ENCODE measurements around the gene RPH3AL. TPM values are rescaled to one million over a fixed set of nuclear protein-coding genes. Genes with fewer than 3 reads are reported as not detected.
"Not testable (repeated sequence)": the region's sequence is repeated elsewhere in the genome, so short reads cannot be mapped to it uniquely, and the experiment has no call there.

The RPH3AL gene
- total RNA-seq, 1 donor from 2014 or later = 3.5 TPM

DNA sequence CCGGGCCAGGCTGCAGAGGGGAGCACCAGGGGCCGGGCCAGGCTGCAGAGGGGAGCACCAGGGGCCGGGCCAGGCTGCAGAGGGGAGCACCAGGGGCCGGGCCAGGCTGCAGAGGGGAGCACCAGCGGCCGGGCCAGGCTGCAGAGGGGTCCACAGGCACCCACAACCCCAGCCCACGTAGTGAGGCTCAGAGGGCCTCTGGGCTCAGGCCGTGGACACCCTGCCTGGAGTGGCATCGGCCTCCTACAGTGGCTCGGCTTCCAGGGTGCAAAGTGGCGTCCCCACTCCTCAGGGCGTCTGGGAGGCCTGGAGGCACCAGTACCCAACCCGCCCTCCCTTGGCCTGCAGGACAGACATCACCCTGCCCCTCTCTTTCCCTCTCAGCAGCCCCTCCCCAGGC, 180.7 kb downstream of the RPH3AL start:
- DNase-seq (ENCODE audit: low spot score) = no peak
- intact Hi-C loops (cut with micrococcal nuclease) = no loop called here
- H3K4me3 Mint-ChIP-seq (ENCODE audit: low read depth) = no peak overlapping the region
- H3K27me3 Mint-ChIP-seq (ENCODE audit: low read depth) = no peaks in the 10 kb centered on the region
- H3K36me3 Mint-ChIP-seq (ENCODE audit: low read depth) = no peaks in the 10 kb centered on the region
- H3K9me3 Mint-ChIP-seq = no peaks in the 10 kb centered on the region
- H3K27ac Mint-ChIP-seq = no peak overlapping the region
- H3K4me1 Mint-ChIP-seq (ENCODE audit: low read depth) = peaks cover 9% of the 10 kb centered on the region

DNA sequence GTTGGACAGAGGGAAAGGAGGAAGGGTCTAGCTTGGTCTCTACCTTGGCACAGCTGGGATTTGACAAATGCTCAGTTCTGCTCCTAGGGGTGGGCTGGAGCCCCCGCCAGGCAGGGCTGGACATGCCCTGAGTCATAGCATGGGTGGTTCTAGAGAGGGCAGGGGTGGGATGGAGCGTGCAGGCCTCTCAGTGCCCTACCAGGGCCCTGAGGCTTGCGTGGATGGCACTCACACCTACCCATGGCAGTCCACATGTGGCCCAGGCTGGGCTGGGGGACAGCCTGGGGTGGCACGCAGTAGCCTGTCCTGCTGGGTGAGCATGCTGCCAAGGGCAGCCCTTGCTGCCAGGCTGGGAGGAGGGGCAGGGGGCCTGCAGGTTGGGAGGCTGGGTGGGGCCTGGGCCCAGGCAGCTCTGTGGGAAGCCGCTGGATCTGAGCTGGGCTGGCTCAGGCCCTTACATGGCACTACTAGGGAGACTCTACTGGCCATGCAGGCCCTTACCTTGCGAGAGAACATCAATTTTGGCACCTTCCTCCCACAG, 182.4 kb downstream of the RPH3AL start:
- Mint-ChIP-seq H3K36me3 (ENCODE audit: low read depth) (no peaks in the 10 kb centered on the region), H3K4me1 (ENCODE audit: low read depth) (peaks cover 9% of the 10 kb centered on the region), H3K27me3 (ENCODE audit: low read depth) (no peaks in the 10 kb centered on the region), H3K4me3 (ENCODE audit: low read depth) (no peak overlapping the region), H3K9me3 (no peaks in the 10 kb centered on the region), H3K27ac (no peak overlapping the region)
- intact Hi-C loops (cut with micrococcal nuclease) = no loop called here
- DNase-seq (ENCODE audit: low spot score) = no peak

GRCh38 chr17:168614-169013, 184.0 kb downstream of the RPH3AL start:
- H3K4me1 Mint-ChIP-seq (ENCODE audit: low read depth); H3K36me3 Mint-ChIP-seq (ENCODE audit: low read depth); H3K9me3 Mint-ChIP-seq; DNase-seq (ENCODE audit: low spot score); intact Hi-C loops (cut with micrococcal nuclease); H3K27me3 Mint-ChIP-seq (ENCODE audit: low read depth); H3K27ac Mint-ChIP-seq; H3K4me3 Mint-ChIP-seq (ENCODE audit: low read depth): not testable (repeated sequence)

GRCh38 chr17:165939-166338, 186.7 kb downstream of the RPH3AL start:
- H3K36me3 Mint-ChIP-seq (ENCODE audit: low read depth) = no peaks in the 10 kb centered on the region

DNA sequence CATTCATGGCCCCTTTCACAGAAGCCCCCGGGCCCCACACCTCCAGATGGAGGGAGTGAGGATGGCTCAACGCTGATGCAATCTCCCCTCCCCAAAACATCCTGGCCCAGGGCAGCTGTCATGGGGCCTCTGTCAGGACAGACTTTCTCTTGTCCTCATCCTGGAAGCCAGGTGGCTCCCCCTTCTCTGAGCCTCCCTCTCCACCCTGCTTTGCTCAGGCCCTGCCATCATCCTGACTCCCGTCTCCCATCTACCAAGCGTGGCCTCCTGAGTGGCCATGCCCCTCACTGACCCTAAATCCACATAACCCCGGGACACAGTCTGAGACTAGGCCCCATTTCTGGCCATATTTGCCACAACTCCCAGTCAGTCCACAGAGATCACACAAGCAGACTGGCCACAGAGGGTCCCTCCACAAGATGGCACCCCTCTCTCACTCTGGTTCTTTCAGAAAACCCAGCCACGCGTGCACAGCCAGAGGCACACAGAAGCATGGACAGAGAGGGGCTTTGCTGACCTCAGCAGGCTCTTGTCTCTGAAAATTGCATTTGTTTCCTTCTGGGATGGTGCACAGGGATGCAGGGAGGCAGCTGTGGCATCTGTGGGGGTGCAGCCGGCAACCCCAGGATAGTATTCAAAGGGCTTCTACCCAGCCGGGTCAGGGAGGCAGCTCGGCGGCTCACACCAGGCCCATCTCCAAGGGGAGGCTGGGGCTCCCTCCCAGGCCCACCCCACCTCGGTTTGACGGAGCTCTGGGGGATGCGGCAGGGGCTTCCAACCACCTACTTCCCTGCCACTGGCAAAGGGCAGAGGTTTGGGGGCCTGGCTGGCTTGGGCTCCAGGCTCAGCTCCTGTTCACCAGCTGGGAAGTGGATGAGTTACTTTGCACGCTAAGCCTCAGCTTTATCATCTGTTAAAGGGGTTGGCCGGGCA, 188.0 kb downstream of the RPH3AL start:
- intact Hi-C loops (cut with micrococcal nuclease) = no loop called here
- Mint-ChIP-seq H3K4me3 (ENCODE audit: low read depth) (no peak overlapping the region), H3K27me3 (ENCODE audit: low read depth) (no peaks in the 10 kb centered on the region), H3K36me3 (ENCODE audit: low read depth) (no peaks in the 10 kb centered on the region), H3K4me1 (ENCODE audit: low read depth) (peaks cover 7% of the 10 kb centered on the region), H3K9me3 (no peaks in the 10 kb centered on the region), H3K27ac (no peak overlapping the region)
- DNase-seq (ENCODE audit: low spot score) = no peak

More at GRCh38 chr17:165939-166338, 186.7 kb downstream of the RPH3AL start:
- peaks cover 9% of the 10 kb centered on the region for H3K4me1 Mint-ChIP-seq (ENCODE audit: low read depth)
- no peak overlapping the region for H3K4me3 Mint-ChIP-seq (ENCODE audit: low read depth)
- no peak overlapping the region for H3K27ac Mint-ChIP-seq
- no peaks in the 10 kb centered on the region for H3K9me3 Mint-ChIP-seq
- intact Hi-C loops (cut with micrococcal nuclease) = no loop called here
- H3K27me3 Mint-ChIP-seq (ENCODE audit: low read depth) = no peaks in the 10 kb centered on the region
- DNase-seq (ENCODE audit: low spot score) = no peak

GRCh38 chr17:163514-164098, 189.0 kb downstream of the RPH3AL start:
- intact Hi-C loops (cut with micrococcal nuclease) = no loop called here
- H3K27me3 Mint-ChIP-seq (ENCODE audit: low read depth) = no peaks in the 10 kb centered on the region
- H3K27ac Mint-ChIP-seq = no peak overlapping the region
- peaks cover under 1% of the 10 kb centered on the region for H3K4me1 Mint-ChIP-seq (ENCODE audit: low read depth)
- no peak overlapping the region for H3K4me3 Mint-ChIP-seq (ENCODE audit: low read depth)
- no peaks in the 10 kb centered on the region for H3K9me3 Mint-ChIP-seq
- no peak for DNase-seq (ENCODE audit: low spot score)
- H3K36me3 Mint-ChIP-seq (ENCODE audit: low read depth) = no peaks in the 10 kb centered on the region

- Mint-ChIP-seq H3K9me3 (no peaks in the 10 kb centered on the region), H3K27ac (no peak overlapping the region), H3K27me3 (ENCODE audit: low read depth) (no peaks in the 10 kb centered on the region), H3K36me3 (ENCODE audit: low read depth) (no peaks in the 10 kb centered on the region), H3K4me1 (ENCODE audit: low read depth) (no peaks in the 10 kb centered on the region), H3K4me3 (ENCODE audit: low read depth) (no peak overlapping the region)
- intact Hi-C loops (cut with micrococcal nuclease) = no loop called here
- no peak for DNase-seq (ENCODE audit: low spot score)
Measured at GRCh38 chr17:162689-163088, 189.9 kb downstream of the RPH3AL start.

Other genes starting within 250 kb of the RPH3AL start
- gene SCGB1C2, start 215.2 kb downstream of the RPH3AL start, total RNA-seq = not detected in 2 replicates
- 0.30 and 0.37 TPM in 2 replicates for gene DOC2B, start 171.2 kb downstream of the RPH3AL start, total RNA-seq
- 130 and 131 TPM in 2 replicates for gene RFLNB, start 93.1 kb upstream of the RPH3AL start, total RNA-seq

All from activated T-helper 2 cell treated with anti-CD3 and anti-CD28 coated beads, Interferon-gamma antibody, Interleukin-2, Interleukin-4, amounts not matched to agents 10 μg/mL and 5 μg/mL and 100 μg/mL, durations not matched to agents 14 hours and 24 hours and 36 hours (primary cell).